ENCODE data around the gene PRICKLE1. TPM values are rescaled to one million over a fixed set of nuclear protein-coding genes. Genes with fewer than 3 reads are reported as not detected.

Gene PRICKLE1
- total and polyA plus RNA-seq, 2 donors (not counting 3 experiments of a cell fraction or from before 2014, with no cell fraction given) = 34.3 to 86.0 TPM

DNA sequence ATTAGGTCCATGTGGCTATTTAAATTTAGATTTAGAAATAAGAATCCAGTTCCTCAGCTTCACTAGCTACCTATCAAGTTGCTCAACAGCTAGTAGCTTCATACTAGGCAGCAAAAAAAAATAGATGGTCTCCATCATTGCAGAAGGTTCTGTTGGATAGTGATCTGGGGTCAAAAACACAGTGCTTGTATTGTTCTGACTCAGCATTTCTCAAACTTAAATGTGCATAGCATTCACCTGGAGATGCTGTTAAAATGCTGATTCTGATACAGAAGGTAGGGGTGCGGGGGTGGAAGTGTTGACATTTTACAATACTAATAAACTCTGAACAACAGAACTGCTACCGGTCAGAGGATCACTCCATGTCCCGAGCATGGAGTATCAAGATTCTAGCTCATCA is 51.3 kb downstream of the PRICKLE1 start:
- H3K4me2 ChIP-seq (ENCODE audit: insufficient read depth, low read length) = no peak overlapping the region
- dilution Hi-C loops (cut with MboI; ENCODE audit: extremely low pct_ligation_motif_present, low sequenced_read_pairs) (no loop called here), intact Hi-C loops (cut with micrococcal nuclease) (no loop called here)
- H2AFZ ChIP-seq (ENCODE audit: low read depth, low read length) = no peak overlapping the region
- peaks cover 4% of the 10 kb centered on the region for H3K4me1 ChIP-seq (ENCODE audit: control insufficient read depth, extremely low read depth, insufficient read depth, low read length)
- H3K4me3 ChIP-seq (replicated peaks in 1 of 3; ENCODE audit: insufficient read depth in 1 of 3, low read depth in 1 of 3, low read length in 3 of 3) = no peak overlapping the region
- H3K36me3 ChIP-seq (ENCODE audit: control insufficient read depth in 2 of 2, extremely low read depth in 1 of 2, insufficient read depth in 2 of 2, low read length in 2 of 2) = peaks cover 3 to 6% of the 10 kb centered on the region in 2 experiments
- peaks cover 27% of the 10 kb centered on the region for H4K20me1 ChIP-seq (replicated peaks; ENCODE audit: control insufficient read depth, extremely low read depth, insufficient read depth, low read length)
- FAIRE-seq = no peak
- no peaks in the 10 kb centered on the region for H3K9me3 ChIP-seq (replicated peaks; ENCODE audit: control insufficient read depth, insufficient read depth, low read length)
- H3K9ac ChIP-seq (replicated peaks; ENCODE audit: extremely low read depth, insufficient read depth, low read length) = no peak overlapping the region
- no TSS peak for BruUV-seq (replicated peaks)
- no peaks in the 10 kb centered on the region for H3K9me1 ChIP-seq (replicated peaks; ENCODE audit: control insufficient read depth, extremely low read depth, insufficient read depth, low read length)
- CTCF ChIA-PET = interaction anchor here (0.6 to 1.8 kb wide), 2 partner anchors 9 to 100 kb away, joined by 3 to 6 read pairs; no protein-coding TSS in a partner anchor
- no peak for TF ChIP-seq MYC (IDR thresholded peaks at IDR 0.05; ENCODE audit: low read depth, low read length)
- TF ChIP-seq GATA2 (IDR thresholded peaks at IDR 0.05; ENCODE audit: insufficient read depth, insufficient read length, low read depth, low read length) = no peak
- TF ChIP-seq, protein P1, sequence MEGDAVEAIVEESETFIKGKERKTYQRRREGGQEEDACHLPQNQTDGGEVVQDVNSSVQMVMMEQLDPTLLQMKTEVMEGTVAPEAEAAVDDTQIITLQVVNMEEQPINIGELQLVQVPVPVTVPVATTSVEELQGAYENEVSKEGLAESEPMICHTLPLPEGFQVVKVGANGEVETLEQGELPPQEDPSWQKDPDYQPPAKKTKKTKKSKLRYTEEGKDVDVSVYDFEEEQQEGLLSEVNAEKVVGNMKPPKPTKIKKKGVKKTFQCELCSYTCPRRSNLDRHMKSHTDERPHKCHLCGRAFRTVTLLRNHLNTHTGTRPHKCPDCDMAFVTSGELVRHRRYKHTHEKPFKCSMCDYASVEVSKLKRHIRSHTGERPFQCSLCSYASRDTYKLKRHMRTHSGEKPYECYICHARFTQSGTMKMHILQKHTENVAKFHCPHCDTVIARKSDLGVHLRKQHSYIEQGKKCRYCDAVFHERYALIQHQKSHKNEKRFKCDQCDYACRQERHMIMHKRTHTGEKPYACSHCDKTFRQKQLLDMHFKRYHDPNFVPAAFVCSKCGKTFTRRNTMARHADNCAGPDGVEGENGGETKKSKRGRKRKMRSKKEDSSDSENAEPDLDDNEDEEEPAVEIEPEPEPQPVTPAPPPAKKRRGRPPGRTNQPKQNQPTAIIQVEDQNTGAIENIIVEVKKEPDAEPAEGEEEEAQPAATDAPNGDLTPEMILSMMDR (IDR thresholded peaks at IDR 0.05; ENCODE audit: extremely low read depth in 1 of 2, insufficient read depth in 1 of 2, low read depth in 1 of 2, low read length in 2 of 2) = no peak
- TF ChIP-seq, protein P2, sequence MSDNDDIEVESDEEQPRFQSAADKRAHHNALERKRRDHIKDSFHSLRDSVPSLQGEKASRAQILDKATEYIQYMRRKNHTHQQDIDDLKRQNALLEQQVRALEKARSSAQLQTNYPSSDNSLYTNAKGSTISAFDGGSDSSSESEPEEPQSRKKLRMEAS (IDR thresholded peaks at IDR 0.05; ENCODE audit: insufficient read depth, insufficient read length) = no peak
- no peak for TF ChIP-seq POLR2AphosphoS5 (IDR thresholded peaks at IDR 0.05; ENCODE audit: insufficient read depth, low read depth, low read length)
- no peak for TF ChIP-seq JUN (IDR thresholded peaks at IDR 0.05; ENCODE audit: borderline replicate concordance, insufficient read depth, insufficient read length, low read depth)
- no peak for TF ChIP-seq EZH2 (IDR thresholded peaks at IDR 0.05; ENCODE audit: borderline replicate concordance, low read depth, low read length, severe bottlenecking)
- no peak for TF ChIP-seq POLR2A (IDR thresholded peaks at IDR 0.05; ENCODE audit: low read depth, low read length)
- TF ChIP-seq FOS (IDR thresholded peaks at IDR 0.05; ENCODE audit: borderline replicate concordance, insufficient read depth, low read length) = no peak
- POLR2A ChIA-PET = no interaction called here
- DNase-seq (ENCODE audit: low read depth, low spot score) = no peak
- H3K27me3 ChIP-seq (ENCODE audit: control insufficient read depth in 2 of 2, insufficient read depth in 2 of 2, low read length in 2 of 2) = no peaks in the 10 kb centered on the region
- peaks cover 66% of the 10 kb centered on the region for H3K79me2 ChIP-seq (ENCODE audit: control insufficient read depth, insufficient read depth, low read length)
- H3K27ac ChIP-seq (ENCODE audit: insufficient read depth, low read depth, low read length) = no peak overlapping the region

Measured in endothelial cell of umbilical vein (primary cell).